H1 (cell line): ENCODE results near the gene SNX27. TPM values are rescaled to one million over a fixed set of nuclear protein-coding genes. Genes with fewer than 3 reads are reported as not detected.

Source experiments
- CTCF ChIA-PET: fragments of 300-600 bp; sonication (Branson Sonifier 250); formaldehyde crosslinking; loops from one replicate; lab custom pipeline; 2021; ENCODE audit not compliant: partially characterized antibody; lab: Charles Lee
- POLR2A ChIA-PET: fragments of 300-600 bp; sonication (Branson Sonifier 250); formaldehyde crosslinking; loops from one replicate; lab custom pipeline; 2021; ENCODE audit warnings: inconsistent platforms; ENCODE audit not compliant: partially characterized antibody; lab: Charles Lee
- DNase-seq, 2 experiments: peaks; one replicate each; pipeline versions ENCODE4 v3.0.0 to v3.0.0-alpha.2; 2010 to 2022; ENCODE audit warnings: low spot score in 2 of 2, low read depth in 1 of 2, mixed read lengths in 1 of 2
- FAIRE-seq: peaks from 2 replicates; lab custom pipeline; 2011; peaks lifted over from hg19 to GRCh38; lab: Jason Lieb, UNC
- H2AFZ ChIP-seq: 2 replicates; pipeline ENCODE4 v1.8.1; 2012; ENCODE audit warnings: low read length, inconsistent platforms
- H2AK5ac ChIP-seq: 2 replicates; pipeline ENCODE4 v1.6.1; 2013; ENCODE audit warnings: low read depth, low read length
- H2BK120ac ChIP-seq: replicated peaks from 2 replicates; pipeline ENCODE3; 2013; ENCODE audit warnings: low read depth, low read length, inconsistent platforms
- H2BK12ac ChIP-seq: 2 replicates; pipeline ENCODE4 v1.6.1; 2013; ENCODE audit warnings: low read depth, low read length
- H2BK15ac ChIP-seq: 2 replicates; pipeline ENCODE4 v1.6.1; 2013; ENCODE audit warnings: low read length
- H2BK20ac ChIP-seq: 2 replicates; pipeline ENCODE4 v1.6.1; 2013; ENCODE audit warnings: low read length
- H2BK5ac ChIP-seq: 2 replicates; pipeline ENCODE4 v1.6.1; 2013; ENCODE audit warnings: low read depth, low read length
- H3K14ac ChIP-seq: 2 replicates; pipeline ENCODE4 v1.6.1; 2013; ENCODE audit warnings: inconsistent platforms; ENCODE audit not compliant: insufficient read length
- H3K18ac ChIP-seq: 2 replicates; pipeline ENCODE4 v1.6.1; 2013; ENCODE audit warnings: low read length; ENCODE audit errors: extremely low read depth
- H3K23ac ChIP-seq: 2 replicates; pipeline ENCODE4 v1.6.1; 2013; ENCODE audit warnings: inconsistent platforms; ENCODE audit not compliant: insufficient read length
- H3K23me2 ChIP-seq: 2 replicates; pipeline ENCODE4 v1.6.1; 2013; ENCODE audit warnings: low read depth, low read length
- H3K27ac ChIP-seq: 2 replicates; pipeline ENCODE4 v1.6.1; 2011; ENCODE audit warnings: low read depth, low read length, inconsistent platforms
- H3K27me3 ChIP-seq, 4 experiments: replicated peaks in 1 of 4; 1 replicate in 1 of 4; 2 replicates in 3 of 4; pipeline versions ENCODE4 v1.6.1 to v1.8.1; 2011 to 2013; ENCODE audit warnings: low read length in 3 of 4, mild to moderate bottlenecking in 3 of 4, inconsistent platforms in 2 of 4, mixed read lengths in 2 of 4, moderate library complexity in 1 of 4; ENCODE audit not compliant: control insufficient read depth in 3 of 4, insufficient read depth in 3 of 4; ENCODE audit errors: extremely low read depth in 1 of 4
- H3K36me3 ChIP-seq, 4 experiments: 2 replicates each; pipeline versions ENCODE4 v1.6.1 to v1.8.1; 2011 to 2013; ENCODE audit warnings: mild to moderate bottlenecking in 4 of 4, low read length in 3 of 4, moderate library complexity in 2 of 4, control low read depth in 1 of 4, inconsistent platforms in 1 of 4; ENCODE audit not compliant: insufficient read depth in 4 of 4, control insufficient read depth in 2 of 4
- H3K4ac ChIP-seq: replicated peaks from 2 replicates; pipeline ENCODE3; 2013; ENCODE audit warnings: low read length, low read depth, mixed read lengths, inconsistent platforms; ENCODE audit not compliant: insufficient read length
- H3K4me1 ChIP-seq, 4 experiments: replicated peaks in 1 of 4; 1 replicate in 1 of 4; 2 replicates in 3 of 4; pipeline versions ENCODE4 v1.6.1 to v1.8.1; 2011 to 2013; ENCODE audit warnings: low read length in 3 of 4, inconsistent platforms in 2 of 4, mixed read lengths in 1 of 4; ENCODE audit not compliant: insufficient read depth in 4 of 4, control insufficient read depth in 3 of 4
- H3K4me2 ChIP-seq, 2 experiments: 2 replicates each; pipeline versions ENCODE4 v1.6.1 to v1.8.1; 2011 to 2013; ENCODE audit warnings: low read depth in 2 of 2, low read length in 2 of 2, control low read depth in 1 of 2, inconsistent platforms in 1 of 2, mild to moderate bottlenecking in 1 of 2; ENCODE audit not compliant: insufficient read depth in 1 of 2
- H3K4me3 ChIP-seq, 4 experiments: fragments of 200-600, 300-600 bp in 1 of 4; sonication (generic), shearing (Covaris generic), sonication (Bioruptor Twin) in 1 of 4; 2 replicates each; pipeline versions ENCODE4 v1.5.1 to v1.8.1; 2011 to 2016; ENCODE audit warnings: low read length in 4 of 4, low read depth in 3 of 4, control low read depth in 2 of 4, inconsistent platforms in 2 of 4, mild to moderate bottlenecking in 2 of 4, mixed read lengths in 1 of 4, moderate library complexity in 1 of 4; ENCODE audit not compliant: insufficient read depth in 2 of 4; ENCODE audit errors: extremely low read depth in 1 of 4
- H3K56ac ChIP-seq: replicated peaks from 2 replicates; pipeline ENCODE3; 2013; ENCODE audit warnings: low read depth, mild to moderate bottlenecking, mixed read lengths, low read length, inconsistent platforms; ENCODE audit not compliant: insufficient read length
- H3K79me1 ChIP-seq: 2 replicates; pipeline ENCODE4 v1.6.1; 2013; ENCODE audit warnings: low read depth, low read length, control low read depth
- H3K79me2 ChIP-seq, 2 experiments: 2 replicates each; pipeline versions ENCODE4 v1.6.1 to v1.8.1; 2012 to 2013; ENCODE audit warnings: low read length in 2 of 2, mild to moderate bottlenecking in 2 of 2, inconsistent platforms in 1 of 2; ENCODE audit not compliant: insufficient read depth in 2 of 2, control insufficient read depth in 1 of 2
- H3K9ac ChIP-seq, 4 experiments: replicated peaks in 1 of 4; 1 replicate in 1 of 4; 2 replicates in 3 of 4; pipeline versions ENCODE4 v1.6.1 to v1.8.1; 2011 to 2013; ENCODE audit warnings: low read depth in 3 of 4, low read length in 3 of 4, control low read depth in 2 of 4, mild to moderate bottlenecking in 2 of 4, moderate library complexity in 2 of 4, inconsistent platforms in 1 of 4; ENCODE audit errors: extremely low read depth in 1 of 4
- H3K9me3 ChIP-seq, 2 experiments: 2 replicates each; pipeline versions ENCODE4 v1.6.1 to v1.8.1; 2012 to 2013; ENCODE audit warnings: mild to moderate bottlenecking in 2 of 2, moderate library complexity in 2 of 2, control low read depth in 1 of 2, inconsistent platforms in 1 of 2, low read depth in 1 of 2, low read length in 1 of 2, mixed read lengths in 1 of 2; ENCODE audit not compliant: insufficient read depth in 2 of 2
- H4K20me1 ChIP-seq, 2 experiments: replicated peaks in 1 of 2; 2 replicates each; pipeline versions ENCODE3 to v1.8.1; 2011 to 2013; ENCODE audit warnings: inconsistent platforms in 2 of 2, low read length in 2 of 2, mild to moderate bottlenecking in 1 of 2; ENCODE audit not compliant: insufficient read depth in 2 of 2, control insufficient read depth in 1 of 2
- H4K5ac ChIP-seq: 2 replicates; pipeline ENCODE4 v1.6.1; 2013; ENCODE audit warnings: low read length, low read depth, mixed read lengths, inconsistent platforms; ENCODE audit not compliant: insufficient read length
- H4K8ac ChIP-seq: 2 replicates; pipeline ENCODE4 v1.8.0; 2013; ENCODE audit warnings: mild to moderate bottlenecking, moderate library complexity, low read length, inconsistent platforms; ENCODE audit not compliant: insufficient read depth; ENCODE audit errors: extremely low read depth
- H4K91ac ChIP-seq: replicated peaks from 2 replicates; pipeline ENCODE3; 2013; ENCODE audit warnings: low read length, mixed read lengths, inconsistent platforms; ENCODE audit not compliant: insufficient read length
- CBX5 ChIP-seq: fragments of 300-800, 300-1000 bp; sonication (generic); IDR thresholded peaks from 2 replicates; pipeline ENCODE4 v1.7.1; 2016; ENCODE audit warnings: antibody characterized with exemption, low read length, low read depth
- RAD21 ChIP-seq, 2 experiments: IDR thresholded peaks in 1 of 2; conservative IDR thresholded peaks in 1 of 2; 2 replicates each; pipeline ENCODE4 v1.6.1; 2011; ENCODE audit warnings: low read depth in 2 of 2, low read length in 2 of 2, improper control_type of control experiment in 1 of 2, inconsistent platforms in 1 of 2, mild to moderate bottlenecking in 1 of 2, moderate library complexity in 1 of 2
- WGBS, 2 experiments: shearing (Covaris generic) in 1 of 2; methylation state at CpG; one replicate each; pipeline versions ENCODE4 v1.1.6 to v1.1.7; 2013 to 2015; ENCODE audit warnings: low lambda C conversion rate in 2 of 2, mixed read lengths in 2 of 2, inconsistent platforms in 1 of 2, low coverage in 1 of 2, missing lambda C conversion rate in 1 of 2; ENCODE audit not compliant: insufficient replicate concordance in 2 of 2, insufficient coverage in 1 of 2, insufficient read length in 1 of 2; ENCODE audit errors: extremely low coverage in 1 of 2, missing lambda C conversion rate in 1 of 2; 5-methylcytosine and 5-hydroxymethylcytosine counted together
- polyA plus RNA-seq, 7 experiments: library from polyadenylated mRNA; depleted of rRNA in 3 of 7; stranded (reverse) in 5 of 7; unstranded in 2 of 7; fragments of >200 nt in 5 of 7; fragments of 200-250 nt in 2 of 7; gene quantifications; 1 replicate in 5 of 7; 2 replicates in 1 of 7; 4 replicates in 1 of 7; pipeline versions ENCODE4 v1.2.1 to v1.2.3, GENCODE V29; 2011 to 2013; ENCODE audit warnings: missing spikeins in 2 of 7, mixed read lengths in 2 of 7
- total RNA-seq: library from RNA; stranded (reverse); fragmentation: NEBNext Ultra II Directional; extraction: Animal tissue kit (Norgen Biotek cat#: 25700); gene quantifications from 2 replicates; pipeline ENCODE4 v1.2.1, GENCODE V29; 2021

SNX27 gene
- total and polyA plus RNA-seq, 2 of the 8 experiments (the other 6 are each of a cell fraction or from before 2014, with no cell fraction given): 23.4 to 65.4 TPM

- WGBS, 2 experiments: 71% methylated on average over 2 of the region's 2 CpGs; no CpG with 5 or more reads in 1 of the 2 experiments
- H2BK20ac ChIP-seq: no peak overlapping the region
- TF ChIP-seq RAD21 (IDR thresholded peaks at IDR 0.05 in 1 of 2, conservative IDR thresholded peaks at IDR 0.05 in 1 of 2; ENCODE audit: low read depth in 2 of 2, low read length in 2 of 2): no peak
- TF ChIP-seq CBX5: no peak
- H2AFZ ChIP-seq: no peak overlapping the region
- H3K4me3 ChIP-seq: no peak overlapping the region
- no peak overlapping the region for H2AK5ac ChIP-seq
- 0 out of 4 replicates have a peak, but pooled peaks cover 3 to 4% of the 10 kb centered on the region in 2 experiments for H3K79me2 ChIP-seq
- H4K8ac ChIP-seq: no peak overlapping the region
- CTCF ChIA-PET: interaction anchor here (0.9 to 1.3 kb wide), 2 partner anchors 10 to 11 kb away, joined by 3 read pairs; no protein-coding TSS in a partner anchor
- H3K79me1 ChIP-seq: no peaks in the 10 kb centered on the region
- no peaks in the 10 kb centered on the region for H4K20me1 ChIP-seq
- H3K23me2 ChIP-seq: no peaks in the 10 kb centered on the region
- H3K9me3 ChIP-seq: no peaks in the 10 kb centered on the region
- no peak overlapping the region for H3K56ac ChIP-seq
- no peak overlapping the region for H2BK15ac ChIP-seq
- H3K27me3 ChIP-seq: no peaks in the 10 kb centered on the region; a peak in 1 of 7 replicates
- peaks cover 2 to 21% (median 7%) of the 10 kb centered on the region in 4 experiments; a peak in 5 of 8 replicates for H3K36me3 ChIP-seq
- no peaks in the 10 kb centered on the region for H3K4me1 ChIP-seq
- H3K23ac ChIP-seq: no peak overlapping the region
- POLR2A ChIA-PET: interaction anchor here (6.6 kb wide), 1 partner anchor 23 kb away, joined by 32 read pairs; the partner anchor contains the start of gene TUFT1
- H3K4ac ChIP-seq: no peak overlapping the region
- H3K9ac ChIP-seq: no peak overlapping the region
- DNase-seq: no peak
- H2BK12ac ChIP-seq: no peak overlapping the region
- H3K14ac ChIP-seq: no peak overlapping the region
- no peak overlapping the region for H3K27ac ChIP-seq
- H2BK120ac ChIP-seq: no peak overlapping the region
- H3K4me2 ChIP-seq: no peak overlapping the region
- no peak overlapping the region for H4K5ac ChIP-seq
- no peak overlapping the region for H2BK5ac ChIP-seq
- no peak overlapping the region for H3K18ac ChIP-seq
- H4K91ac ChIP-seq: no peak overlapping the region
- FAIRE-seq: no peak
Measured at GRCh38 chr1:151563376-151563775, 48.5 kb upstream of the SNX27 start.
